WTC11 (cell line): ENCODE data around the gene USH2A. TPM values are rescaled to one million over a fixed set of nuclear protein-coding genes. Genes with fewer than 3 reads are reported as not detected.

Experiments
- ATAC-seq: fragments of 200-7000 bp; cut with Tn5 transposase; 2 replicates; pipeline ENCODE4 v1.10.0; 2021; ENCODE audit warnings: mild to moderate bottlenecking, moderate library complexity
- CTCF ChIA-PET: fragments of 300-600 bp; sonication (Branson Sonifier 250); formaldehyde crosslinking; loops from one replicate; lab custom pipeline; 2021; ENCODE audit warnings: antibody characterized with exemption; lab: Charles Lee
- POLR2A ChIA-PET: fragments of 350-600 bp; sonication (Branson Sonifier 250); formaldehyde crosslinking; loops from one replicate; lab custom pipeline; 2021; ENCODE audit warnings: antibody characterized with exemption; lab: Charles Lee
- DNase-seq: peaks from one replicate; pipeline ENCODE4 v3.0.0; 2021; ENCODE audit warnings: low spot score
- H3K27ac Mint-ChIP-seq: 2 replicates; pipeline ENCODE4 v1.8.0; 2021; ENCODE audit warnings: mixed read lengths
- H3K27me3 Mint-ChIP-seq: 2 replicates; pipeline ENCODE4 v1.8.0; 2021; ENCODE audit warnings: low read depth, mild to moderate bottlenecking, moderate library complexity, mixed read lengths
- H3K36me3 Mint-ChIP-seq: 2 replicates; pipeline ENCODE4 v1.8.0; 2021; ENCODE audit warnings: mixed read lengths
- H3K4me1 Mint-ChIP-seq: 2 replicates; pipeline ENCODE4 v1.8.0; 2022; ENCODE audit warnings: mixed read lengths
- H3K4me3 Mint-ChIP-seq: 2 replicates; pipeline ENCODE4 v1.8.0; 2021; ENCODE audit warnings: mild to moderate bottlenecking, moderate library complexity, mixed read lengths
- H3K9me3 Mint-ChIP-seq: 2 replicates; pipeline ENCODE4 v1.8.0; 2021; ENCODE audit warnings: mixed read lengths
- ATF2 ChIP-seq: sonication (generic); formaldehyde crosslinking; IDR thresholded peaks from 2 replicates; pipeline ENCODE4 v1.8.1; 2022; ENCODE audit warnings: low read depth, missing genetic modification reagents, borderline replicate concordance
- ATF6 ChIP-seq: sonication (generic); formaldehyde crosslinking; IDR thresholded peaks from 2 replicates; pipeline ENCODE4 v1.8.1; 2023; ENCODE audit warnings: mild to moderate bottlenecking, missing genetic modification reagents
- CREM ChIP-seq: sonication (generic); formaldehyde crosslinking; IDR thresholded peaks from 2 replicates; pipeline ENCODE4 v1.8.1; 2022; ENCODE audit warnings: mild to moderate bottlenecking, missing genetic modification reagents, moderate library complexity
- ETV6 ChIP-seq: sonication (generic); formaldehyde crosslinking; IDR thresholded peaks from 2 replicates; pipeline ENCODE4 v1.8.1; 2022; ENCODE audit warnings: mild to moderate bottlenecking, missing genetic modification reagents
- FOXP1 ChIP-seq: sonication (generic); formaldehyde crosslinking; IDR thresholded peaks from 2 replicates; pipeline ENCODE4 v1.8.0; 2022; ENCODE audit warnings: missing genetic modification reagents, mild to moderate bottlenecking, moderate library complexity, borderline replicate concordance
- GTF2I ChIP-seq: fragments of 250-450 bp; sonication (Bioruptor Pico); conservative IDR thresholded peaks from 2 replicates; pipeline ENCODE4 v1.4.0; 2021; ENCODE audit warnings: mild to moderate bottlenecking
- NFATC4 ChIP-seq: fragments of 250-450 bp; sonication (Bioruptor Pico); IDR thresholded peaks from 2 replicates; pipeline ENCODE4 v1.9.0; 2021; ENCODE audit warnings: mild to moderate bottlenecking
- NFYB ChIP-seq: sonication (generic); formaldehyde crosslinking; conservative IDR thresholded peaks from 2 replicates; pipeline ENCODE4 v1.8.0; 2022; ENCODE audit warnings: low read depth, missing genetic modification reagents
- SOX15 ChIP-seq: fragments of 250-450 bp; sonication (Bioruptor Pico); IDR thresholded peaks from 2 replicates; pipeline ENCODE4 v1.9.0; 2021; ENCODE audit warnings: mild to moderate bottlenecking
- TEAD1 ChIP-seq: sonication (generic); formaldehyde crosslinking; IDR thresholded peaks from 2 replicates; pipeline ENCODE4 v1.8.0; 2022; ENCODE audit warnings: mild to moderate bottlenecking, missing genetic modification reagents
- ZBTB43 ChIP-seq: sonication (generic); formaldehyde crosslinking; IDR thresholded peaks from 2 replicates; pipeline ENCODE4 v1.8.1; 2023; ENCODE audit warnings: mild to moderate bottlenecking, missing genetic modification reagents
- ZNF138 ChIP-seq: sonication (generic); formaldehyde crosslinking; conservative IDR thresholded peaks from 2 replicates; pipeline ENCODE4 v1.8.1; 2022; ENCODE audit warnings: mild to moderate bottlenecking, moderate library complexity, missing genetic modification reagents
- total RNA-seq: library from RNA; stranded (reverse); gene quantifications from 3 replicates; pipeline ENCODE4 v1.2.3, GENCODE V29; 2021
- TF ChIP-seq, protein P1 (sequence below): sonication (generic); formaldehyde crosslinking; IDR thresholded peaks from 2 replicates; pipeline ENCODE4 v1.8.1; 2023; ENCODE audit warnings: mild to moderate bottlenecking, moderate library complexity, missing genetic modification reagents
- TF ChIP-seq, protein P2 (sequence below): sonication (generic); formaldehyde crosslinking; conservative IDR thresholded peaks from 2 replicates; pipeline ENCODE4 v1.8.1; 2022; ENCODE audit warnings: mild to moderate bottlenecking, missing genetic modification reagents
- TF ChIP-seq, protein P3 (sequence below): fragments of 200-600 bp; IDR thresholded peaks from 2 replicates; pipeline ENCODE4 v1.8.0; 2022; ENCODE audit warnings: antibody characterized with exemption
- TF ChIP-seq, protein P4 (sequence below): sonication (generic); formaldehyde crosslinking; IDR thresholded peaks from 2 replicates; pipeline ENCODE4 v1.8.1; 2023; ENCODE audit warnings: mild to moderate bottlenecking, missing genetic modification reagents, borderline replicate concordance

Gene USH2A
- total RNA-seq, 1 experiment from 2014 or later = 0.37 TPM

DNA sequence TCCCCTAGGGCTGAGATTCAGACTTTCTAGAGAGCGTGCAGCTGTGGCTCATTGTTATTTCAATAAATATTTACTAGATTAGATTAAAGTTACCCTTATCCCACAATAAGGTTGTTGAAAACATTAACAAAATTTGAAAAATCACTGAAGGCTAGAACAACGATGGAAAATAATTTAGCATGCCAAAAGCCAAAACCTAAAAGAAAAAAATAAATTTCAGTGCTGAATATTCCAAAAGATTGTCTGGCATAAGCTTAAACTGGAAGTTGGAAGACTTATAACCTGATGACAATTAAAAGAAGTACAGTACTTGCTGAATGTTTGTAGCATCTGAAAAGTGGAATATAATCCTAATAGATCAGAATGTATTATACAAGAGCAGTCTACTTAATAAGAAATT is 221.3 kb downstream of the USH2A start:
- no peak for ATAC-seq
- TF ChIP-seq, protein P1, sequence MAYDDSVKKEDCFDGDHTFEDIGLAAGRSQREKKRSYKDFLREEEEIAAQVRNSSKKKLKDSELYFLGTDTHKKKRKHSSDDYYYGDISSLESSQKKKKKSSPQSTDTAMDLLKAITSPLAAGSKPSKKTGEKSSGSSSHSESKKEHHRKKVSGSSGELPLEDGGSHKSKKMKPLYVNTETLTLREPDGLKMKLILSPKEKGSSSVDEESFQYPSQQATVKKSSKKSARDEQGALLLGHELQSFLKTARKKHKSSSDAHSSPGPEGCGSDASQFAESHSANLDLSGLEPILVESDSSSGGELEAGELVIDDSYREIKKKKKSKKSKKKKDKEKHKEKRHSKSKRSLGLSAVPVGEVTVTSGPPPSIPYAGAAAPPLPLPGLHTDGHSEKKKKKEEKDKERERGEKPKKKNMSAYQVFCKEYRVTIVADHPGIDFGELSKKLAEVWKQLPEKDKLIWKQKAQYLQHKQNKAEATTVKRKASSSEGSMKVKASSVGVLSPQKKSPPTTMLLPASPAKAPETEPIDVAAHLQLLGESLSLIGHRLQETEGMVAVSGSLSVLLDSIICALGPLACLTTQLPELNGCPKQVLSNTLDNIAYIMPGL (CRISPR knock-in tag) = no peak
- TF ChIP-seq ETV6 (no peak), NFATC4 (CRISPR knock-in tag) (no peak), SOX15 (CRISPR knock-in tag) (no peak), ATF6 (CRISPR knock-in tag) (no peak), CREM (CRISPR knock-in tag) (no peak), TEAD1 (CRISPR knock-in tag) (no peak), NFYB (no peak), ATF2 (CRISPR knock-in tag) (no peak), ZBTB43 (no peak), GTF2I (CRISPR knock-in tag) (no peak), ZNF138 (CRISPR knock-in tag) (no peak), FOXP1 (CRISPR knock-in tag) (no peak)
- TF ChIP-seq, protein P2, sequence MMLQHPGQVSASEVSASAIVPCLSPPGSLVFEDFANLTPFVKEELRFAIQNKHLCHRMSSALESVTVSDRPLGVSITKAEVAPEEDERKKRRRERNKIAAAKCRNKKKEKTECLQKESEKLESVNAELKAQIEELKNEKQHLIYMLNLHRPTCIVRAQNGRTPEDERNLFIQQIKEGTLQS = no peak
- TF ChIP-seq, protein P3, sequence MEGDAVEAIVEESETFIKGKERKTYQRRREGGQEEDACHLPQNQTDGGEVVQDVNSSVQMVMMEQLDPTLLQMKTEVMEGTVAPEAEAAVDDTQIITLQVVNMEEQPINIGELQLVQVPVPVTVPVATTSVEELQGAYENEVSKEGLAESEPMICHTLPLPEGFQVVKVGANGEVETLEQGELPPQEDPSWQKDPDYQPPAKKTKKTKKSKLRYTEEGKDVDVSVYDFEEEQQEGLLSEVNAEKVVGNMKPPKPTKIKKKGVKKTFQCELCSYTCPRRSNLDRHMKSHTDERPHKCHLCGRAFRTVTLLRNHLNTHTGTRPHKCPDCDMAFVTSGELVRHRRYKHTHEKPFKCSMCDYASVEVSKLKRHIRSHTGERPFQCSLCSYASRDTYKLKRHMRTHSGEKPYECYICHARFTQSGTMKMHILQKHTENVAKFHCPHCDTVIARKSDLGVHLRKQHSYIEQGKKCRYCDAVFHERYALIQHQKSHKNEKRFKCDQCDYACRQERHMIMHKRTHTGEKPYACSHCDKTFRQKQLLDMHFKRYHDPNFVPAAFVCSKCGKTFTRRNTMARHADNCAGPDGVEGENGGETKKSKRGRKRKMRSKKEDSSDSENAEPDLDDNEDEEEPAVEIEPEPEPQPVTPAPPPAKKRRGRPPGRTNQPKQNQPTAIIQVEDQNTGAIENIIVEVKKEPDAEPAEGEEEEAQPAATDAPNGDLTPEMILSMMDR = no peak
- TF ChIP-seq, protein P4, sequence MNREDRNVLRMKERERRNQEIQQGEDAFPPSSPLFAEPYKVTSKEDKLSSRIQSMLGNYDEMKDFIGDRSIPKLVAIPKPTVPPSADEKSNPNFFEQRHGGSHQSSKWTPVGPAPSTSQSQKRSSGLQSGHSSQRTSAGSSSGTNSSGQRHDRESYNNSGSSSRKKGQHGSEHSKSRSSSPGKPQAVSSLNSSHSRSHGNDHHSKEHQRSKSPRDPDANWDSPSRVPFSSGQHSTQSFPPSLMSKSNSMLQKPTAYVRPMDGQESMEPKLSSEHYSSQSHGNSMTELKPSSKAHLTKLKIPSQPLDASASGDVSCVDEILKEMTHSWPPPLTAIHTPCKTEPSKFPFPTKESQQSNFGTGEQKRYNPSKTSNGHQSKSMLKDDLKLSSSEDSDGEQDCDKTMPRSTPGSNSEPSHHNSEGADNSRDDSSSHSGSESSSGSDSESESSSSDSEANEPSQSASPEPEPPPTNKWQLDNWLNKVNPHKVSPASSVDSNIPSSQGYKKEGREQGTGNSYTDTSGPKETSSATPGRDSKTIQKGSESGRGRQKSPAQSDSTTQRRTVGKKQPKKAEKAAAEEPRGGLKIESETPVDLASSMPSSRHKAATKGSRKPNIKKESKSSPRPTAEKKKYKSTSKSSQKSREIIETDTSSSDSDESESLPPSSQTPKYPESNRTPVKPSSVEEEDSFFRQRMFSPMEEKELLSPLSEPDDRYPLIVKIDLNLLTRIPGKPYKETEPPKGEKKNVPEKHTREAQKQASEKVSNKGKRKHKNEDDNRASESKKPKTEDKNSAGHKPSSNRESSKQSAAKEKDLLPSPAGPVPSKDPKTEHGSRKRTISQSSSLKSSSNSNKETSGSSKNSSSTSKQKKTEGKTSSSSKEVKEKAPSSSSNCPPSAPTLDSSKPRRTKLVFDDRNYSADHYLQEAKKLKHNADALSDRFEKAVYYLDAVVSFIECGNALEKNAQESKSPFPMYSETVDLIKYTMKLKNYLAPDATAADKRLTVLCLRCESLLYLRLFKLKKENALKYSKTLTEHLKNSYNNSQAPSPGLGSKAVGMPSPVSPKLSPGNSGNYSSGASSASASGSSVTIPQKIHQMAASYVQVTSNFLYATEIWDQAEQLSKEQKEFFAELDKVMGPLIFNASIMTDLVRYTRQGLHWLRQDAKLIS (CRISPR knock-in tag) = no peak
- Mint-ChIP-seq H3K36me3 (no peaks in the 10 kb centered on the region), H3K27me3 (no peaks in the 10 kb centered on the region), H3K4me3 (no peak overlapping the region), H3K27ac (no peak overlapping the region), H3K4me1 (peaks cover 11% of the 10 kb centered on the region), H3K9me3 (no peaks in the 10 kb centered on the region)
- no peak for DNase-seq
- CTCF ChIA-PET = interaction anchor here (1.1 kb wide), 1 partner anchor 19 kb away, joined by 3 read pairs; no protein-coding TSS in a partner anchor
- POLR2A ChIA-PET = no interaction called here
